Panc1 (cell line): ENCODE results near the gene PRAC1. TPM values are rescaled to one million over a fixed set of nuclear protein-coding genes. Genes with fewer than 3 reads are reported as not detected.
A peak's percentile ranks its signal among the peaks of the same experiment; 100 is the strongest.

Experiments used
- ATAC-seq: fragments of 200-7000 bp; cut with Tn5 transposase; 2 replicates; pipeline ENCODE4 v1.9.1; 2020; ENCODE audit warnings: mild to moderate bottlenecking, moderate library complexity
- BruUV-seq: library from RNA; stranded (reverse); fragments of 400-500 nt; replicated peaks from 2 replicates; lab custom pipeline; 2021; lab: Mats Ljungman, UMichigan
- CTCF ChIA-PET: fragments of 300-600 bp; sonication (Branson Sonifier 250); formaldehyde crosslinking; loops from one replicate; lab custom pipeline; 2022; ENCODE audit warnings: antibody characterized with exemption; lab: Charles Lee
- POLR2A ChIA-PET: fragments of 300-600 bp; sonication (Branson Sonifier 250); formaldehyde crosslinking; loops from one replicate; lab custom pipeline; 2022; ENCODE audit warnings: antibody characterized with exemption; lab: Charles Lee
- DNase-seq: peaks from one replicate; pipeline ENCODE4 v3.0.0-alpha.2; 2010; ENCODE audit warnings: low read depth, low spot score
- H3K27ac ChIP-seq: 2 replicates; pipeline ENCODE4 v1.5.1; 2011; ENCODE audit warnings: mild to moderate bottlenecking, low read length, inconsistent platforms
- H3K27me3 ChIP-seq: fragments of 200-500 bp; sonication (Bioruptor generic); 2 replicates; pipeline ENCODE4 v1.6.0; 2014; ENCODE audit warnings: low read length, inconsistent platforms; ENCODE audit not compliant: control insufficient read depth, insufficient read depth
- H3K36me3 ChIP-seq: fragments of 200-500 bp; sonication (Bioruptor generic); 2 replicates; pipeline ENCODE4 v1.5.1; 2014; ENCODE audit warnings: inconsistent platforms, mild to moderate bottlenecking, low read length, moderate library complexity; ENCODE audit not compliant: control insufficient read depth, insufficient read depth
- H3K4me1 ChIP-seq: 2 replicates; pipeline ENCODE4 v1.5.1; 2011; ENCODE audit warnings: inconsistent platforms, mild to moderate bottlenecking, low read length, moderate library complexity; ENCODE audit not compliant: control insufficient read depth, insufficient read depth
- H3K4me3 ChIP-seq, 2 experiments: 2 replicates each; pipeline ENCODE4 v1.5.1; 2011 to 2012; ENCODE audit warnings: low read depth in 2 of 2, low read length in 2 of 2, mild to moderate bottlenecking in 2 of 2, inconsistent platforms in 1 of 2, moderate library complexity in 1 of 2
- H3K9me3 ChIP-seq: fragments of 200-500 bp; sonication (Bioruptor generic); 2 replicates; pipeline ENCODE4 v1.5.1; 2014; ENCODE audit warnings: low read depth, mild to moderate bottlenecking, inconsistent platforms, low read length, moderate library complexity; ENCODE audit not compliant: control insufficient read depth, insufficient read depth
- POLR2AphosphoS5 ChIP-seq: IDR thresholded peaks from 2 replicates; pipeline ENCODE4 v1.6.1; 2012; ENCODE audit warnings: mild to moderate bottlenecking, low read depth, low read length, moderate library complexity
- SIN3A ChIP-seq: IDR thresholded peaks from 2 replicates; pipeline ENCODE4 v1.6.1; 2012; ENCODE audit warnings: low read depth, mild to moderate bottlenecking, low read length, moderate library complexity, borderline replicate concordance; ENCODE audit not compliant: insufficient read depth
- TCF7L2 ChIP-seq: IDR thresholded peaks from 2 replicates; pipeline ENCODE4 v1.6.1; 2011; ENCODE audit warnings: mild to moderate bottlenecking, low read depth, low read length, inconsistent platforms
- in situ Hi-C: cut with HindIII; loops from 2 replicates; pipeline ENCODE4 v1.10.0; 2016; ENCODE audit warnings: low sequenced_read_pairs, low pct_unique_long_range_greater_than_20kb
- intact Hi-C: fragments of 100-400 bp; cut with micrococcal nuclease; formaldehyde crosslinking; loops from one replicate; pipeline ENCODE4 v1.10.0; 2022; ENCODE audit not compliant: unreplicated experiment
- total RNA-seq: library from RNA; stranded (reverse); gene quantifications from one replicate; pipeline ENCODE4 v1.2.1, GENCODE V29; 2021; ENCODE audit not compliant: unreplicated experiment
- TF ChIP-seq, protein P1 (sequence below), 2 experiments: IDR thresholded peaks; 2 replicates each; pipeline ENCODE4 v1.6.1; 2011 to 2012; ENCODE audit warnings: low read depth in 2 of 2, control low read depth in 1 of 2, low read length in 1 of 2, mild to moderate bottlenecking in 1 of 2, moderate library complexity in 1 of 2; ENCODE audit not compliant: insufficient read depth in 1 of 2
- TF ChIP-seq, protein P2 (sequence below): fragments of 450-650 bp; IDR thresholded peaks from 2 replicates; pipeline ENCODE4 v1.5.1; 2017; ENCODE audit warnings: mild to moderate bottlenecking

The PRAC1 gene
- total RNA-seq, 1 experiment from 2014 or later, result not detected

DNA sequence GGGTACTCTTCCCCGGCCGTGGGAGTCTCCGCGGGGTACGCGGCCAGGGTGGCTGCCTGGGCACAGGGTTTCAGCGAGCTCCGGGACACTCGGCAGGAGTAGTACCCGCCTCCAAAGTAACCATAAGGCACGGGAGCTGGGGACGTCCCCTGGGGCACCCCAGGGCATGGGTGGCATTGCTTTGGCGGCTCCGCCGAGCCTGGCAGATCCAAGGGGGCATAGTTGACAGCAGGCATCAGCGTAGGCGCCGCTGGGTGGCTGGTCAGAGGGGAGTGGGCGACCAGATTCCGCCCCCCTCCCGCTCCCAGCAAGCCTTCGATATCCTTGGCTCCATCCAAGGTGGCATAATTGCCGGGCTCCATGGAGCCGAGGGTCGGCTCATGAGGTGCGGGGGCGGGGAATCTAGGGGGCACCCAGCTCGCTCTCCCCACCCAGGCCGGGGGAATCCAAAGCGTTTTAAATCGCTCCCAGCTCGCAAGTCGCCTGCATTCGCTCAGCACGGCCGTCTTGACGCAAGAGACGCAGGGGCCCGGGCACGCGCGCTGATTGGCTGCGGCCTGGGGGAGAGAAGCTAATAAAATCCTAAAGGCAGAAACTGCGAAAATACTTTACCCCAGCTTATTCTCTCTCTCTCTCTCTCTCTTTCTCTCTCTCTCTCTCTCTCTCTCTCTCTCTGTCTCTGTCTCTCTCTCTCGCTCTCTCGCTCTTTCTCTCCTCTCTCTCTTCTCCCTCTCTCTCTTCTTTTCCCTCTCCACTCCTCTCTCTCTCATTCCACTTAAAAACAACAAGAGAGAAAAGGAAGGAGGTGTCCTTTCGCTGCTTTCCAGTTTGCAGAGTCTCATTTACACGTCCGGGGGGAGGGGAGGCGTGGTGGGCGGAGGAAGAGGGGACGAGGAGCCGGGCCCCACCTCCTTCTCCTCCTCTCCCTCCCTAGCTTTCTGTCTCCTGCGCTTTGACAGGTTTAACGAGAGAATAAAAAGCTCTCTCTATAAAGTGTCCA lies 6.2 kb upstream of the PRAC1 start, which contains the start of gene HOXB13:
Gene HOXB13 (minus strand): TSS at position 519 of the 1,000 bp plus-strand sequence. CDS start 157 bp downstream, at position 362.
- BruUV-seq, result no TSS peak
- ChIA-PET CTCF (interaction anchor here (0.6 to 3.6 kb wide), 9 partner anchors 22 to 924 kb away, joined by 3 to 24 read pairs (median 3); no protein-coding TSS in a partner anchor), POLR2A (interaction anchor here (0.5 to 0.6 kb wide), 2 partner anchors 9 to 268 kb away, joined by 3 to 5 read pairs; no protein-coding TSS in a partner anchor)
- Histone ChIP-seq H3K27ac (peak within 1 kb of the TSS; percentile 70), H3K4me1 (peaks cover 6% of the 10 kb centered on the region; the same call in 1 of the 2 replicates), H3K27me3 (no peaks in the 10 kb centered on the region), H3K4me3 (peak within 1 kb of the TSS; percentile 58 to 90), H3K9me3 (no peaks in the 10 kb centered on the region), H3K36me3 (no peaks in the 10 kb centered on the region)
- TF ChIP-seq TCF7L2, result 0 out of 2 replicates have a peak, but pooled peaks have one; percentile 27
- TF ChIP-seq, protein P1, sequence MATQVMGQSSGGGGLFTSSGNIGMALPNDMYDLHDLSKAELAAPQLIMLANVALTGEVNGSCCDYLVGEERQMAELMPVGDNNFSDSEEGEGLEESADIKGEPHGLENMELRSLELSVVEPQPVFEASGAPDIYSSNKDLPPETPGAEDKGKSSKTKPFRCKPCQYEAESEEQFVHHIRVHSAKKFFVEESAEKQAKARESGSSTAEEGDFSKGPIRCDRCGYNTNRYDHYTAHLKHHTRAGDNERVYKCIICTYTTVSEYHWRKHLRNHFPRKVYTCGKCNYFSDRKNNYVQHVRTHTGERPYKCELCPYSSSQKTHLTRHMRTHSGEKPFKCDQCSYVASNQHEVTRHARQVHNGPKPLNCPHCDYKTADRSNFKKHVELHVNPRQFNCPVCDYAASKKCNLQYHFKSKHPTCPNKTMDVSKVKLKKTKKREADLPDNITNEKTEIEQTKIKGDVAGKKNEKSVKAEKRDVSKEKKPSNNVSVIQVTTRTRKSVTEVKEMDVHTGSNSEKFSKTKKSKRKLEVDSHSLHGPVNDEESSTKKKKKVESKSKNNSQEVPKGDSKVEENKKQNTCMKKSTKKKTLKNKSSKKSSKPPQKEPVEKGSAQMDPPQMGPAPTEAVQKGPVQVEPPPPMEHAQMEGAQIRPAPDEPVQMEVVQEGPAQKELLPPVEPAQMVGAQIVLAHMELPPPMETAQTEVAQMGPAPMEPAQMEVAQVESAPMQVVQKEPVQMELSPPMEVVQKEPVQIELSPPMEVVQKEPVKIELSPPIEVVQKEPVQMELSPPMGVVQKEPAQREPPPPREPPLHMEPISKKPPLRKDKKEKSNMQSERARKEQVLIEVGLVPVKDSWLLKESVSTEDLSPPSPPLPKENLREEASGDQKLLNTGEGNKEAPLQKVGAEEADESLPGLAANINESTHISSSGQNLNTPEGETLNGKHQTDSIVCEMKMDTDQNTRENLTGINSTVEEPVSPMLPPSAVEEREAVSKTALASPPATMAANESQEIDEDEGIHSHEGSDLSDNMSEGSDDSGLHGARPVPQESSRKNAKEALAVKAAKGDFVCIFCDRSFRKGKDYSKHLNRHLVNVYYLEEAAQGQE (IDR thresholded peaks at IDR 0.05; ENCODE audit: insufficient read depth in 1 of 2, low read depth in 2 of 2, low read length in 1 of 2), result no peak
- ATAC-seq (peak; percentile 85), DNase-seq (no peak)
- intact Hi-C loops (no loop called here), in situ Hi-C loops (no loop called here)

GRCh38 chr17:48727415-48728175 lies 5.3 kb upstream of the PRAC1 start:
- POLR2A ChIA-PET, result no interaction called here
- CTCF ChIA-PET, result interaction anchor here (0.5 to 4.6 kb wide), 5 partner anchors 57 to 560 kb away, joined by 3 to 98 read pairs (median 3); no protein-coding TSS in a partner anchor
- peak; percentile 1; the same call in 1 of the 2 replicates for ATAC-seq
- H3K36me3 ChIP-seq, result no peaks in the 10 kb centered on the region
- intact Hi-C loops, result no loop called here
- in situ Hi-C loops, result no loop called here
- H3K4me3 ChIP-seq, result peak overlapping the region; percentile 58 to 90
- H3K4me1 ChIP-seq, result peaks cover 6% of the 10 kb centered on the region; the same call in 1 of the 2 replicates
- peak overlapping the region; percentile 70; the same call in 1 of the 2 replicates for H3K27ac ChIP-seq
- H3K27me3 ChIP-seq, result no peaks in the 10 kb centered on the region
- no peaks in the 10 kb centered on the region for H3K9me3 ChIP-seq
- TF ChIP-seq POLR2AphosphoS5 (no peak), TCF7L2 (no peak), SIN3A (no peak)
- TF ChIP-seq, protein P1 (IDR thresholded peaks at IDR 0.05; ENCODE audit: insufficient read depth in 1 of 2, low read depth in 2 of 2, low read length in 1 of 2), result no peak
- TF ChIP-seq, protein P2, sequence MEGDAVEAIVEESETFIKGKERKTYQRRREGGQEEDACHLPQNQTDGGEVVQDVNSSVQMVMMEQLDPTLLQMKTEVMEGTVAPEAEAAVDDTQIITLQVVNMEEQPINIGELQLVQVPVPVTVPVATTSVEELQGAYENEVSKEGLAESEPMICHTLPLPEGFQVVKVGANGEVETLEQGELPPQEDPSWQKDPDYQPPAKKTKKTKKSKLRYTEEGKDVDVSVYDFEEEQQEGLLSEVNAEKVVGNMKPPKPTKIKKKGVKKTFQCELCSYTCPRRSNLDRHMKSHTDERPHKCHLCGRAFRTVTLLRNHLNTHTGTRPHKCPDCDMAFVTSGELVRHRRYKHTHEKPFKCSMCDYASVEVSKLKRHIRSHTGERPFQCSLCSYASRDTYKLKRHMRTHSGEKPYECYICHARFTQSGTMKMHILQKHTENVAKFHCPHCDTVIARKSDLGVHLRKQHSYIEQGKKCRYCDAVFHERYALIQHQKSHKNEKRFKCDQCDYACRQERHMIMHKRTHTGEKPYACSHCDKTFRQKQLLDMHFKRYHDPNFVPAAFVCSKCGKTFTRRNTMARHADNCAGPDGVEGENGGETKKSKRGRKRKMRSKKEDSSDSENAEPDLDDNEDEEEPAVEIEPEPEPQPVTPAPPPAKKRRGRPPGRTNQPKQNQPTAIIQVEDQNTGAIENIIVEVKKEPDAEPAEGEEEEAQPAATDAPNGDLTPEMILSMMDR, result no peak
- DNase-seq, result no peak
- no TSS peak for BruUV-seq
